ENCODE results near the gene RBCK1. TPM values are rescaled to one million over a fixed set of nuclear protein-coding genes. Genes with fewer than 3 reads are reported as not detected.

RBCK1 gene
- total and polyA plus RNA-seq, 2 of the 4 experiments (the other 2 are of a cell fraction), result 29.9 to 84.2 TPM

DNA sequence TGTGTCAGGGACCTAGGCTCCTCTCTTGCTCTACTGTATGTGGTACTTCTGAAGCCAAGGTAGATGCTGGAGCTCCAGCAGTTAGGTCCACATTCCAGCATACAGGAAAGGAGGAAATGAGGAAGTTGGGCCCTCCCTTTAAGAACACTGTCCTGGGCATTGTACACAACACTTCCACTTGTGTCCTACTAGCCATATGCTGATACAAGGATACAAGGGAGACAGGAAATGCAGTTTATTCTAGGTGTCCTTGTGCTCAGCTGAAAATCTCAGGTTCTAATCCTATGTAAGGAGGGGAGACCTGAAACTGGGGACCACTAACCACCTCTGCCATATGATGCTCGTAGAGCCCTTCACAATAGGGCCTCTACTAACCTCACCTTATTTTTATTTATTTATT lies 23.4 kb upstream of the RBCK1 start (continued):
- TF ChIP-seq CEBPB (IDR thresholded peaks at IDR 0.05; ENCODE audit: low read depth, low read length), result no peak

DNA sequence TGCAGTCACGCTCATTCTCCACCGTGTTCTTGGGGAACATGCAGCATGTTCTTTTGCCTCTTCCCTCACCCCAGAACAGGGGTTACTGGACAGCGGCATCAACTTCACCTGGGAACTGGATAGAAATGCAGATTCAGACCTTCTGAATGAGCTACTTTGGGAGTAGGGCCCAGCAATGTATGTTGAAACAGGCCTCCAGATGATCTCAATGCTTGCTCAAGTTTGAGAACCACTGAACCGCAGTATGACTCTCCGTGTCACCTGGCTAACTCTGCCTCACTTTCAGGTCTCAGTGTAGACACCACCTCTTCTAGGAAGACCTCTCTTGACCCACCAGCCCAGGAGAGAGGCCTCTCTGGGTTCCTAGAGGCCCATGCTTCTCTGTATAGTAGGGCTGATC lies 22.7 kb upstream of the RBCK1 start:
- Histone ChIP-seq H2BK120ac (ENCODE audit: low read depth, low read length) (no peak overlapping the region), H4K20me1 (ENCODE audit: insufficient read depth, low read length) (peaks cover 67% of the 10 kb centered on the region), H3K56ac (ENCODE audit: extremely low read depth, insufficient read depth, low read length) (no peak overlapping the region), H3K4me3 (ENCODE audit: insufficient read depth, low read depth, low read length) (no peak overlapping the region), H3K9me3 (ENCODE audit: control insufficient read depth, insufficient read depth, low read length) (no peaks in the 10 kb centered on the region), H4K8ac (ENCODE audit: low read depth in 2 of 2, low read length in 2 of 2) (no peak overlapping the region), H3K79me1 (ENCODE audit: low read depth in 1 of 2, low read length in 2 of 2) (peaks cover 21 to 72% of the 10 kb centered on the region in 2 experiments), H3K4me2 (ENCODE audit: low read depth, low read length) (no peak overlapping the region), H2BK5ac (ENCODE audit: low read depth, low read length, poor library complexity, severe bottlenecking) (no peak overlapping the region), H3K9me1 (ENCODE audit: insufficient read depth, low read length) (peaks cover 14% of the 10 kb centered on the region), H3K4me1 (ENCODE audit: control insufficient read depth, insufficient read depth, low read length) (peaks cover 5% of the 10 kb centered on the region), H4K5ac (ENCODE audit: low read depth, low read length) (no peak overlapping the region), H2AK9ac (replicated peaks; ENCODE audit: low read depth, low read length, poor library complexity) (no peak overlapping the region), H2BK15ac (ENCODE audit: low read depth, low read length) (no peak overlapping the region), H2AK5ac (ENCODE audit: low read depth, low read length) (no peak overlapping the region), H3K18ac (ENCODE audit: low read depth, low read length) (no peak overlapping the region), H3K9ac (ENCODE audit: low read depth, low read length) (no peak overlapping the region), H2BK20ac (ENCODE audit: low read depth, low read length) (no peak overlapping the region), H3K14ac (replicated peaks; ENCODE audit: low read depth, low read length) (no peak overlapping the region), H3K27me3 (ENCODE audit: control insufficient read depth, insufficient read depth, low read length) (no peaks in the 10 kb centered on the region), H4K91ac (ENCODE audit: insufficient read depth, low read depth, low read length) (no peak overlapping the region), H2AFZ (replicated peaks; ENCODE audit: low read length, poor library complexity) (no peak overlapping the region), H3K23ac (ENCODE audit: low read depth, low read length) (no peak overlapping the region), H3K4ac (ENCODE audit: low read depth, low read length) (no peak overlapping the region), H3K27ac (ENCODE audit: insufficient read depth, low read length) (no peak overlapping the region), H3K36me3 (ENCODE audit: control insufficient read depth, insufficient read depth, low read length) (peaks cover 25% of the 10 kb centered on the region)
- no peak for ATAC-seq (ENCODE audit: low read depth)
- in situ Hi-C loops (cut with MboI; ENCODE audit: low sequenced_read_pairs), result no loop called here
- POLR2A ChIA-PET (ENCODE audit: unreplicated experiment), result no interaction called here
- no peak for TF ChIP-seq MAFK (IDR thresholded peaks at IDR 0.05; ENCODE audit: low read depth, low read length)
- no peak for TF ChIP-seq CEBPB (IDR thresholded peaks at IDR 0.05; ENCODE audit: low read depth, low read length)
- no peak for TF ChIP-seq RCOR1 (IDR thresholded peaks at IDR 0.05; ENCODE audit: insufficient replicate concordance, low read length)
- TF ChIP-seq, protein P1, sequence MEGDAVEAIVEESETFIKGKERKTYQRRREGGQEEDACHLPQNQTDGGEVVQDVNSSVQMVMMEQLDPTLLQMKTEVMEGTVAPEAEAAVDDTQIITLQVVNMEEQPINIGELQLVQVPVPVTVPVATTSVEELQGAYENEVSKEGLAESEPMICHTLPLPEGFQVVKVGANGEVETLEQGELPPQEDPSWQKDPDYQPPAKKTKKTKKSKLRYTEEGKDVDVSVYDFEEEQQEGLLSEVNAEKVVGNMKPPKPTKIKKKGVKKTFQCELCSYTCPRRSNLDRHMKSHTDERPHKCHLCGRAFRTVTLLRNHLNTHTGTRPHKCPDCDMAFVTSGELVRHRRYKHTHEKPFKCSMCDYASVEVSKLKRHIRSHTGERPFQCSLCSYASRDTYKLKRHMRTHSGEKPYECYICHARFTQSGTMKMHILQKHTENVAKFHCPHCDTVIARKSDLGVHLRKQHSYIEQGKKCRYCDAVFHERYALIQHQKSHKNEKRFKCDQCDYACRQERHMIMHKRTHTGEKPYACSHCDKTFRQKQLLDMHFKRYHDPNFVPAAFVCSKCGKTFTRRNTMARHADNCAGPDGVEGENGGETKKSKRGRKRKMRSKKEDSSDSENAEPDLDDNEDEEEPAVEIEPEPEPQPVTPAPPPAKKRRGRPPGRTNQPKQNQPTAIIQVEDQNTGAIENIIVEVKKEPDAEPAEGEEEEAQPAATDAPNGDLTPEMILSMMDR (conservative IDR thresholded peaks at IDR 0.05; ENCODE audit: low read depth, low read length), result no peak
- no peak for TF ChIP-seq CHD1 (IDR thresholded peaks at IDR 0.05; ENCODE audit: low read depth, low read length)
- TF ChIP-seq, protein P2, sequence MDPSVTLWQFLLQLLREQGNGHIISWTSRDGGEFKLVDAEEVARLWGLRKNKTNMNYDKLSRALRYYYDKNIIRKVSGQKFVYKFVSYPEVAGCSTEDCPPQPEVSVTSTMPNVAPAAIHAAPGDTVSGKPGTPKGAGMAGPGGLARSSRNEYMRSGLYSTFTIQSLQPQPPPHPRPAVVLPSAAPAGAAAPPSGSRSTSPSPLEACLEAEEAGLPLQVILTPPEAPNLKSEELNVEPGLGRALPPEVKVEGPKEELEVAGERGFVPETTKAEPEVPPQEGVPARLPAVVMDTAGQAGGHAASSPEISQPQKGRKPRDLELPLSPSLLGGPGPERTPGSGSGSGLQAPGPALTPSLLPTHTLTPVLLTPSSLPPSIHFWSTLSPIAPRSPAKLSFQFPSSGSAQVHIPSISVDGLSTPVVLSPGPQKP (IDR thresholded peaks at IDR 0.05; ENCODE audit: borderline replicate concordance, low read depth, low read length), result no peak
- no peak for TF ChIP-seq NFE2L2 (IDR thresholded peaks at IDR 0.05; ENCODE audit: low read depth, low read length)
- TF ChIP-seq SMC3 (IDR thresholded peaks at IDR 0.05; ENCODE audit: low read depth, low read length), result no peak
- no peak for TF ChIP-seq RAD21 (IDR thresholded peaks at IDR 0.05; ENCODE audit: low read length)
- no peak for TF ChIP-seq POLR2A (IDR thresholded peaks at IDR 0.05; ENCODE audit: low read depth, low read length)
- TF ChIP-seq MAZ (IDR thresholded peaks at IDR 0.05; ENCODE audit: borderline replicate concordance, low read depth, low read length), result no peak
- TF ChIP-seq RFX5 (IDR thresholded peaks at IDR 0.05; ENCODE audit: low read depth, low read length), result no peak
- TF ChIP-seq BHLHE40 (IDR thresholded peaks at IDR 0.05; ENCODE audit: low read depth, low read length), result no peak
- TF ChIP-seq, protein P3, sequence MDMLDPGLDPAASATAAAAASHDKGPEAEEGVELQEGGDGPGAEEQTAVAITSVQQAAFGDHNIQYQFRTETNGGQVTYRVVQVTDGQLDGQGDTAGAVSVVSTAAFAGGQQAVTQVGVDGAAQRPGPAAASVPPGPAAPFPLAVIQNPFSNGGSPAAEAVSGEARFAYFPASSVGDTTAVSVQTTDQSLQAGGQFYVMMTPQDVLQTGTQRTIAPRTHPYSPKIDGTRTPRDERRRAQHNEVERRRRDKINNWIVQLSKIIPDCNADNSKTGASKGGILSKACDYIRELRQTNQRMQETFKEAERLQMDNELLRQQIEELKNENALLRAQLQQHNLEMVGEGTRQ (IDR thresholded peaks at IDR 0.05; ENCODE audit: low read depth, low read length), result no peak
- no peak for TF ChIP-seq FOS (IDR thresholded peaks at IDR 0.05; ENCODE audit: low read depth, low read length)
- CTCF ChIA-PET, result no interaction called here
- DNase-seq, result no peak
- intact Hi-C loops (cut with micrococcal nuclease), result no loop called here
- 80% methylated on average over 1 of the region's 5 CpGs; no CpG with 5 or more reads in 1 of the 2 experiments for WGBS, 2 experiments (ENCODE audit: extremely low coverage in 2 of 2, insufficient read length in 1 of 2)
- dilution Hi-C loops (cut with HindIII; ENCODE audit: low sequenced_read_pairs, unreplicated experiment), result no loop called here
- BruUV-seq (replicated peaks), result no TSS peak

Data from IMR-90 (cell line).